ENCODE data around the gene UQCRQ. TPM values are rescaled to one million over a fixed set of nuclear protein-coding genes. Genes with fewer than 3 reads are reported as not detected.
A peak's percentile ranks its signal among the peaks of the same experiment; 100 is the strongest.

Gene UQCRQ
- total RNA-seq, 2 donors from 2014 or later = 189 TPM

- Mint-ChIP-seq H3K36me3 (ENCODE audit: insufficient read depth in 2 of 2) (peaks cover 9 to 17% of the 10 kb centered on the region in 2 donors), H3K4me1 (ENCODE audit: low read depth) (peaks cover 11% of the 10 kb centered on the region), H3K27me3 (ENCODE audit: low read depth) (no peaks in the 10 kb centered on the region), H3K4me3 (no peak overlapping the region), H3K27ac (no peak overlapping the region), H3K9me3 (no peaks in the 10 kb centered on the region)
- ATAC-seq (replicated peaks in 1 of 2) (no peak), DNase-seq (no peak)
Measured at GRCh38 chr5:132884548-132884947, 18.1 kb downstream of the UQCRQ start.

DNA sequence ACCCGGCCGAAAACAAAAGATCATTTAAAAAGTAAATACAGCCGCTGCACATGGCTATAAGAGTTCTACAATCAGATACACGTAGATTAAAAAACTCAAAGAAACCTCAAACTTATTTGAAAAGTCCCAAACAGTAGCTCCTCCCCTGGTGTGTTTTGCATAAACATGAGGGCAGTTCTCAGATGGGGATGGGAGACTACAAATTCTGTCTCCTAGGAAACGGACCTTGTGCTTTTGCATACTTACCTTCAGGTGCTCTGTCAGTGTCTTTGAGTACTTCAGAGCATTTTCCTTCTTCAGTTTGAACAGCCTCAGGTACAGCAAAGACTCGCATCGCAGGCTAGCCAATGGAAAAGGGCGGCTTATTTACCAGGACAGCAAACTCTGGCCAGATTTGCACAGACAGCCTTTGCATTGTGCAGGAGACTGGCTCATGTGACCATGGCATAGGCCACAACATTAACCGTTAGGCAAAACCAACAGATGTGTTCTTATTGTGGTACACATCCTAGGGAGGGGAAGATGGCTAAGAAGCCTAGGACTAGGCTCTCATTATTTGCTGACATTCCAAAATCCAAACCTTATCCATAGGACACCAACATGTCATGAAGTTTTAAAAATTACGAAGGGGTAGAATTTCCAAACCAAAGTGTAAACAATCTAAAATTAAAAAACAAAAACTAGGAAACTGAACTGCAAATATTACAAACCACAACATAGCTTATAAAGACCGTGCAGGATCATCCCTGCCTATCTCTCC, 19.8 kb downstream of the UQCRQ start:
- ATAC-seq (replicated peaks in 1 of 2) = no peak
- Mint-ChIP-seq H3K4me1 (ENCODE audit: low read depth) (peaks cover 11% of the 10 kb centered on the region), H3K27ac (no peak overlapping the region), H3K4me3 (no peak overlapping the region), H3K9me3 (no peaks in the 10 kb centered on the region), H3K36me3 (ENCODE audit: insufficient read depth in 2 of 2) (peaks cover 9 to 21% of the 10 kb centered on the region in 2 donors), H3K27me3 (ENCODE audit: low read depth) (no peaks in the 10 kb centered on the region)
- DNase-seq = no peak

GRCh38 chr5:132887283-132887682, 20.8 kb downstream of the UQCRQ start:
- H3K27me3 Mint-ChIP-seq (ENCODE audit: low read depth) = no peaks in the 10 kb centered on the region
- ATAC-seq (replicated peaks in 1 of 2) = no peak
- H3K27ac Mint-ChIP-seq = peak overlapping the region; percentile 2

DNA sequence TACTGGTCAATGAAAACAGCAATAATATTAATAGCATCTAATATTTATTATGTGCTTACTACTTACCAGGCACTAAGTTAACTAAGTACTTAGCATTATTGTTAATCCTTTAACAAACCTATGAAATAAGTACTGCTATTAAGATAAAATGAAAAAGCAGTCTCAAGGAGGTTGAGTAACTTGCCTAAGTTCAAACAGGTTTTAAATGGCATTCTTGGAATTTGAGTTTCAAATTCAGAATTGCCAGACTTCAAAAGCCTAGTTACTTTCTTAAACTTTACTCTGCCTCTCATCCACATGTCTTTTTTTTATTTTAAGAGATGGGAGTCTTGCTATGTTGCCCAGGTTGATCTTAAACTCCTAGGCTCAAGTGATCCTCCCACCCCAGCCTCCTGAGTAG, 23.1 kb downstream of the UQCRQ start:
- Mint-ChIP-seq H3K36me3 (ENCODE audit: insufficient read depth in 2 of 2) (peaks cover 7 to 22% of the 10 kb centered on the region in 2 donors), H3K9me3 (no peaks in the 10 kb centered on the region), H3K27me3 (ENCODE audit: low read depth) (no peaks in the 10 kb centered on the region), H3K4me3 (no peak overlapping the region), H3K27ac (peak overlapping the region; percentile 48), H3K4me1 (ENCODE audit: low read depth) (peaks cover 11% of the 10 kb centered on the region)
- DNase-seq = no peak
- ATAC-seq (replicated peaks in 1 of 2) = no peak

More at GRCh38 chr5:132887283-132887682, 20.8 kb downstream of the UQCRQ start:
- H3K36me3 Mint-ChIP-seq (ENCODE audit: insufficient read depth in 2 of 2) = peaks cover 11 to 22% of the 10 kb centered on the region in 2 donors
- peaks cover 11% of the 10 kb centered on the region for H3K4me1 Mint-ChIP-seq (ENCODE audit: low read depth)
- no peak for DNase-seq
- H3K9me3 Mint-ChIP-seq = no peaks in the 10 kb centered on the region
- no peak overlapping the region for H3K4me3 Mint-ChIP-seq

GRCh38 chr5:132890817-132891216, 24.4 kb downstream of the UQCRQ start:
- no peaks in the 10 kb centered on the region for H3K27me3 Mint-ChIP-seq (ENCODE audit: low read depth)
- H3K4me3 Mint-ChIP-seq = no peak overlapping the region
- no peak for DNase-seq
- H3K4me1 Mint-ChIP-seq (ENCODE audit: low read depth) = peaks cover 3% of the 10 kb centered on the region
- H3K36me3 Mint-ChIP-seq (ENCODE audit: insufficient read depth in 2 of 2) = peaks cover 5 to 23% of the 10 kb centered on the region in 2 donors
- H3K9me3 Mint-ChIP-seq = no peaks in the 10 kb centered on the region
- no peak for ATAC-seq (replicated peaks in 1 of 2)
- H3K27ac Mint-ChIP-seq = no peak overlapping the region

DNA sequence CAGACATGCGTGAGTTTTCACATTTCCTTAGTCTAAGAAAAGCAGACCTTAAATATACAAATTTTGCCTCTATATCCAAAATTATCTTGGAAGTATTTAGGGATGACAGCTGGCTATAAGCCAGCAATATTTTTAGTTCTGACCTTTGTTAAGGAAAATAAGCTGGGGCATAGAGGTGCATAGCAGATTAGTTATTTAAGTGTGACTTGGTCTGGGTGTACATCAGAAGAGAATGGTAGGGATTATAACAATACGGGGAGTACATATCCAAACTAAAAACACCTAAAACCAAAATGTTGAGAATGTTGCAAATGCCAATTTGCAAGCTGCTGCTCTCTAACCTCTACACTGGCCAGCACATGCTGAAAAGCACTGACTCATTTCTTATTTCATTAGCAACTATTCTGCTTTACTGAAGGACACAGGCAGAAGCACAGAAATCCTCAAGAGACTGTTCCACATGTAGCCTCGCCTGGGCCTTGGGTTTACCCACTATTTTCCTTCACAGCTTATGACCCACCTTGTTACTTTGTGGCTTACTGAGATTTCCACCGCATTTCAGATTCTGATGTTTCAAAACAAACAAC, 29.4 kb downstream of the UQCRQ start:
- H3K36me3 Mint-ChIP-seq (ENCODE audit: insufficient read depth in 2 of 2) = peaks cover 5 to 20% of the 10 kb centered on the region in 2 donors
- ATAC-seq (replicated peaks in 1 of 2) (no peak), DNase-seq (no peak)
- no peaks in the 10 kb centered on the region for H3K4me1 Mint-ChIP-seq (ENCODE audit: low read depth)
- H3K9me3 Mint-ChIP-seq = no peaks in the 10 kb centered on the region
- no peaks in the 10 kb centered on the region for H3K27me3 Mint-ChIP-seq (ENCODE audit: low read depth)
- no peak overlapping the region for H3K4me3 Mint-ChIP-seq
- no peak overlapping the region for H3K27ac Mint-ChIP-seq

GRCh38 chr5:132896685-132897084, 30.2 kb downstream of the UQCRQ start:
- no peaks in the 10 kb centered on the region for H3K9me3 Mint-ChIP-seq
- ATAC-seq (replicated peaks in 1 of 2) = no peak
- no peak overlapping the region for H3K4me3 Mint-ChIP-seq
- H3K36me3 Mint-ChIP-seq (ENCODE audit: insufficient read depth in 2 of 2) = peaks cover 5 to 21% of the 10 kb centered on the region in 2 donors
- H3K27ac Mint-ChIP-seq = peak overlapping the region; percentile 13
- no peaks in the 10 kb centered on the region for H3K4me1 Mint-ChIP-seq (ENCODE audit: low read depth)
- no peaks in the 10 kb centered on the region for H3K27me3 Mint-ChIP-seq (ENCODE audit: low read depth)
- no peak for DNase-seq

- Mint-ChIP-seq H3K4me3 (no peak overlapping the region), H3K27me3 (ENCODE audit: low read depth) (no peaks in the 10 kb centered on the region), H3K9me3 (no peaks in the 10 kb centered on the region), H3K27ac (no peak overlapping the region), H3K36me3 (ENCODE audit: insufficient read depth in 2 of 2) (peaks cover 4 to 16% of the 10 kb centered on the region in 2 donors), H3K4me1 (ENCODE audit: low read depth) (no peaks in the 10 kb centered on the region)
- DNase-seq (no peak), ATAC-seq (replicated peaks in 1 of 2) (peak in 1 of 2 donors; percentile 17)
Measured at GRCh38 chr5:132898094-132898493, 31.7 kb downstream of the UQCRQ start.

GRCh38 chr5:132901036-132901435, 34.6 kb downstream of the UQCRQ start:
- Mint-ChIP-seq H3K27me3 (ENCODE audit: low read depth) (no peaks in the 10 kb centered on the region), H3K4me3 (no peak overlapping the region), H3K27ac (no peak overlapping the region), H3K36me3 (ENCODE audit: insufficient read depth in 2 of 2) (peaks cover 4 to 15% of the 10 kb centered on the region in 2 donors), H3K9me3 (no peaks in the 10 kb centered on the region), H3K4me1 (ENCODE audit: low read depth) (no peaks in the 10 kb centered on the region)
- DNase-seq (no peak), ATAC-seq (replicated peaks in 1 of 2) (no peak)

GRCh38 chr5:132901730-132902129, 35.3 kb downstream of the UQCRQ start:
- Mint-ChIP-seq H3K9me3 (no peaks in the 10 kb centered on the region), H3K36me3 (ENCODE audit: insufficient read depth in 2 of 2) (peaks cover 2 to 10% of the 10 kb centered on the region in 2 donors), H3K4me1 (ENCODE audit: low read depth) (no peaks in the 10 kb centered on the region), H3K27ac (no peak overlapping the region), H3K4me3 (no peak overlapping the region), H3K27me3 (ENCODE audit: low read depth) (no peaks in the 10 kb centered on the region)
- ATAC-seq (replicated peaks in 1 of 2) = no peak
- DNase-seq = no peak

- ATAC-seq (replicated peaks in 1 of 2) (no peak), DNase-seq (no peak)
- Mint-ChIP-seq H3K27me3 (ENCODE audit: low read depth) (no peaks in the 10 kb centered on the region), H3K9me3 (no peaks in the 10 kb centered on the region), H3K4me1 (ENCODE audit: low read depth) (no peaks in the 10 kb centered on the region), H3K36me3 (ENCODE audit: insufficient read depth in 2 of 2) (peaks cover 0 to 4% of the 10 kb centered on the region in 2 donors), H3K4me3 (no peak overlapping the region), H3K27ac (no peak overlapping the region)
Measured at GRCh38 chr5:132905938-132906337, 39.5 kb downstream of the UQCRQ start.

DNA sequence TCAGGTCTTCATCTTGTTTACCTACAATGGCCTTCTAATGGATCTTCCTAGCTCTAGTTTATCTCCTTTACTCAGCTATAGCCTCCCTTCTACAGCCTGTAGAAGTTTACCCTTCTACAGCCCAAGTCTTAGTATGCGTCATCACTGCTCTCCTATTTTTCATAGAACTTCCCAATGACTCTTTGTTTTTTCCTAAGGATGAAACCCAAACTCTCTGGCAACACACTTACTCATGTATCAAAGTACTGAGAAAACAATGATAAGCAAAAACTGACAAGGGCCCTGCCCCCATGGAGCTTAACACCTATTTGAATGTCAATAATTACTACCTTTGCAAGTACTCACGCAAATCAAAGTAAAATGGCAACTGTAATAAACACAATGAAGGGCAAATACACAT, 40.7 kb downstream of the UQCRQ start:
- H3K27ac Mint-ChIP-seq = no peak overlapping the region
- no peaks in the 10 kb centered on the region for H3K4me1 Mint-ChIP-seq (ENCODE audit: low read depth)
- H3K27me3 Mint-ChIP-seq (ENCODE audit: low read depth) = no peaks in the 10 kb centered on the region
- no peaks in the 10 kb centered on the region for H3K9me3 Mint-ChIP-seq
- DNase-seq (no peak), ATAC-seq (replicated peaks in 1 of 2) (no peak)
- H3K4me3 Mint-ChIP-seq = no peak overlapping the region
- peaks cover 0 to 6% of the 10 kb centered on the region in 2 donors for H3K36me3 Mint-ChIP-seq (ENCODE audit: insufficient read depth in 2 of 2)

- no peaks in the 10 kb centered on the region for H3K9me3 Mint-ChIP-seq
- no peaks in the 10 kb centered on the region for H3K4me1 Mint-ChIP-seq (ENCODE audit: low read depth)
- H3K36me3 Mint-ChIP-seq (ENCODE audit: insufficient read depth in 2 of 2) = peaks cover 0 to 6% of the 10 kb centered on the region in 2 donors
- H3K27me3 Mint-ChIP-seq (ENCODE audit: low read depth) = no peaks in the 10 kb centered on the region
- no peak overlapping the region for H3K4me3 Mint-ChIP-seq
- DNase-seq (no peak), ATAC-seq (replicated peaks in 1 of 2) (no peak)
- H3K27ac Mint-ChIP-seq = no peak overlapping the region
Measured at GRCh38 chr5:132909702-132910101, 43.3 kb downstream of the UQCRQ start.

All from activated T-cell treated with anti-CD3 and anti-CD28 coated beads, Interleukin-2, amount 50 U/mL, for 72 hours (primary cell).